Thoracic aorta (tissue), 2 donors: ENCODE data around the gene LETMD1. TPM values are rescaled to one million over a fixed set of nuclear protein-coding genes. Genes with fewer than 3 reads are reported as not detected.

Source experiments
- ATAC-seq: fragments of 150-250 bp; one replicate; pipeline ENCODE4 v1.8.0; 2017; ENCODE audit warnings: low read depth; ENCODE audit not compliant: insufficient number of reproducible peaks, low FRiP score
- DNase-seq: peaks from one replicate; pipeline ENCODE4 v3.0.0-alpha.2; 2020; ENCODE audit warnings: low spot score
- H3K27ac ChIP-seq, 2 donors: fragments of 200-600 bp; sonication (generic); 1 replicate in 1 of 2; 2 replicates in 1 of 2; pipeline ENCODE4 v1.5.1; 2016; ENCODE audit warnings: mild to moderate bottlenecking in 2 of 2, moderate library complexity in 2 of 2
- H3K27me3 ChIP-seq: fragments of 200-600 bp; sonication (generic); replicated peaks from 2 replicates; pipeline ENCODE4 v1.6.0; 2016; ENCODE audit warnings: mild to moderate bottlenecking; ENCODE audit not compliant: insufficient read depth
- H3K36me3 ChIP-seq: fragments of 200-600 bp; sonication (generic); one replicate; pipeline ENCODE4 v1.5.1; 2016
- H3K4me1 ChIP-seq, 2 donors: fragments of 200-600 bp; sonication (generic); 1 replicate in 1 of 2; 2 replicates in 1 of 2; pipeline versions ENCODE4 v1.5.1 to v1.6.0; 2016; ENCODE audit warnings: low read depth in 2 of 2, mild to moderate bottlenecking in 1 of 2; ENCODE audit not compliant: control insufficient read depth in 1 of 2
- H3K4me3 ChIP-seq: fragments of 200-600 bp; sonication (generic); 2 replicates; pipeline ENCODE4 v1.5.1; 2016; ENCODE audit warnings: mild to moderate bottlenecking
- H3K9me3 ChIP-seq: fragments of 200-600 bp; sonication (generic); 2 replicates; pipeline ENCODE4 v1.5.1; 2016
- total RNA-seq, 2 donors: library from RNA; depleted of rRNA; stranded (reverse); fragments of >200 nt; gene quantifications; one replicate each; pipeline versions ENCODE4 v1.1.0 to v1.2.3, GENCODE V29; 2016
- TF ChIP-seq, protein P1 (sequence below): fragments of 200-600 bp; sonication (generic); IDR thresholded peaks from one replicate; pipeline ENCODE4 v1.5.1; 2019; ENCODE audit warnings: antibody characterized with exemption

The LETMD1 gene
- total RNA-seq, 2 donors from 2014 or later, result 42.4 to 52.1 TPM

DNA sequence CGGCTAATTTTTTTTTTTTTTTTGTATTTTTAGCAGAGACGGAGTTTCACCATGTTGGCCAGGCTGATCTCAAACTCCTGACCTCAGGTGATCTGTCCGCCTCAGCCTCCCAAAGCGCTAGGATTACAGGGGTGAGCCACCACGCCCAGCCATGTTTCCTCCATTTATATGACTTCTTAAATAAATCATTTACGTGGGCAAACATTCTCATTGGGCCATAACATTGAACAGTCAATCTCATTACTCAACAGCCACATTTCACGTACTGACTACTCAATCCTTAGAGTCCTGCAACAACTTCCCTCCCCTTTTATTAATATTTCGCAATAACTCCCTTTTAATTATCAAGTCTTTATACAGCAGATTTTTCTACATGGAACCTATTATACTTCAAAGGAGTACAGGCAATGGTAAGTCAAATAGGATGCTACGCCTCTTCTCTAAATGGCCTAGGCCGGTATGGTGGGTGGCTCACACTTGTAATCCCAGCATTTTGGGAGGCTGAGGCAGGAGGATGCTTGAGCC is 42.6 kb downstream of the LETMD1 start:
- DNase-seq (no peak), ATAC-seq (no peak)
- TF ChIP-seq, protein P1, sequence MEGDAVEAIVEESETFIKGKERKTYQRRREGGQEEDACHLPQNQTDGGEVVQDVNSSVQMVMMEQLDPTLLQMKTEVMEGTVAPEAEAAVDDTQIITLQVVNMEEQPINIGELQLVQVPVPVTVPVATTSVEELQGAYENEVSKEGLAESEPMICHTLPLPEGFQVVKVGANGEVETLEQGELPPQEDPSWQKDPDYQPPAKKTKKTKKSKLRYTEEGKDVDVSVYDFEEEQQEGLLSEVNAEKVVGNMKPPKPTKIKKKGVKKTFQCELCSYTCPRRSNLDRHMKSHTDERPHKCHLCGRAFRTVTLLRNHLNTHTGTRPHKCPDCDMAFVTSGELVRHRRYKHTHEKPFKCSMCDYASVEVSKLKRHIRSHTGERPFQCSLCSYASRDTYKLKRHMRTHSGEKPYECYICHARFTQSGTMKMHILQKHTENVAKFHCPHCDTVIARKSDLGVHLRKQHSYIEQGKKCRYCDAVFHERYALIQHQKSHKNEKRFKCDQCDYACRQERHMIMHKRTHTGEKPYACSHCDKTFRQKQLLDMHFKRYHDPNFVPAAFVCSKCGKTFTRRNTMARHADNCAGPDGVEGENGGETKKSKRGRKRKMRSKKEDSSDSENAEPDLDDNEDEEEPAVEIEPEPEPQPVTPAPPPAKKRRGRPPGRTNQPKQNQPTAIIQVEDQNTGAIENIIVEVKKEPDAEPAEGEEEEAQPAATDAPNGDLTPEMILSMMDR, result no peak
- Histone ChIP-seq H3K9me3 (no peaks in the 10 kb centered on the region), H3K27me3 (no peaks in the 10 kb centered on the region), H3K4me3 (no peak overlapping the region), H3K4me1 (no peaks in the 10 kb centered on the region), H3K27ac (no peak overlapping the region), H3K36me3 (peaks cover 9% of the 10 kb centered on the region)

DNA sequence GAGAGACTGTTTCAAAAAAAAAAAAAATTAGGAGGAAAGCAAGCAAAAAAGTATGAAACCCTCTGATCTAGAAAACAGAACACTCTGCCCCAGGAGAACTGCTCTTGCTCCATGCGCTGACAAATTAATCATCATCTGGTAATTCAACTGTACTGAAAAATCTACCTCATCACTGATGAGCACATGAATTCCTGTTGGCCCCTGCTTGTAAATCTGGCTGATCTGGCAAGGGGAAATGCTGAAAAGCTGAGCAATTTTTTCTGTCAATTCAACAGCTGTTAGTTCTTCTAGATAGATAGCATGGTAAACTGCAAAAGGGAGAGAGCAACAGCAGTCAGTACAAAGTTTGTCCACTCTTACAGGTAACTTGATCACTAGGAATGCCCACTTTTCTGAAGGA is 50.5 kb downstream of the LETMD1 start:
- Histone ChIP-seq H3K9me3 (no peaks in the 10 kb centered on the region), H3K27me3 (no peaks in the 10 kb centered on the region), H3K27ac (no peak overlapping the region), H3K36me3 (peaks cover 50% of the 10 kb centered on the region), H3K4me3 (no peak overlapping the region), H3K4me1 (no peaks in the 10 kb centered on the region)
- ATAC-seq, result no peak
- no peak for DNase-seq
- TF ChIP-seq, protein P1, result no peak

DNA sequence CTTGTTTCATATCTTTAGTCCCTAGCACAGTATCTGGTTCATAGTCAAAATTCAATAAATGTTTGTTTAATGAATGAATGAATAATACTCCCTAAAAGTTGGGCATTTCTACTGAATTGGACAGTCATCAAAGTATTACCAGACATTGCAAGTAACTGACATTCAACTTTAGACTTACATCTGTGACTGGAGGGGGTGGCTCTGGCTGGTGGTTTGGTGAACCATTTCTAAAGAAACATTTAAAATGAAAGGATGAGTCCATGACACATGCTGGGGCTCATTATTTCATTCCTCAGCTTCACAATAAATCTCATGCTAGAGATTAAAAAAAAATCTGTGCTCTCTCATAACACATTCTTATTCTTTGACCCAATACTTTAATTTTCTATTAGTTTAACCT is 55.9 kb downstream of the LETMD1 start:
- Histone ChIP-seq H3K9me3 (no peaks in the 10 kb centered on the region), H3K36me3 (peaks cover 50% of the 10 kb centered on the region), H3K4me3 (no peak overlapping the region), H3K4me1 (no peaks in the 10 kb centered on the region), H3K27me3 (no peaks in the 10 kb centered on the region), H3K27ac (no peak overlapping the region)
- TF ChIP-seq, protein P1, result no peak
- ATAC-seq (no peak), DNase-seq (no peak)

DNA sequence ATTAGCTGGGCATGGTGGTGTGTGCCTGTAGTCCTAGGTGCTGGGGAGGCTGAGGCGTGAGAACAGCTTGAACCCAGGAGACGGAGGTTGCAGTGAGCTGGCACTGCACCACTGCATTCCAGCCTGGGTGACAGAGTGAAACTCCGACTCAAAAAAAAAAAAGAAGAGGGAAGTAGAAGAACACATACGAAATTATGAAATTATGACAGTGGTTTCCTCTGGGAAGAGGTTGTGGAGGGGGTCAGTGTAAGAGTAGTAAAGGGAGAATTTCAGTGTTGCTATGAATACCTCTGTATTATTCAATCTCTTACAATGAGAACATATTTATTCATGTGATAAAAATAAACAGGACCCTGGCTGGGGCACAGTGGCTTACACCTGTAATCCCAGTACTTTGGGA is 60.0 kb downstream of the LETMD1 start:
- H3K27me3 ChIP-seq, result no peaks in the 10 kb centered on the region
- DNase-seq (no peak), ATAC-seq (no peak)
- no peaks in the 10 kb centered on the region for H3K9me3 ChIP-seq
- H3K36me3 ChIP-seq, result peaks cover 36% of the 10 kb centered on the region
- TF ChIP-seq, protein P1, result no peak
- H3K4me1 ChIP-seq, result no peaks in the 10 kb centered on the region
- H3K4me3 ChIP-seq, result no peak overlapping the region
- H3K27ac ChIP-seq, result no peak overlapping the region

Other genes with a start within 250 kb of the LETMD1 start
- gene TMPRSS12, start 205.4 kb upstream of the LETMD1 start, total RNA-seq, result not detected
- not detected for gene HIGD1C, start 95.8 kb upstream of the LETMD1 start, total RNA-seq
- 10 to 100 TPM; 61.6 to 82.3 TPM for gene SLC11A2, start 21.9 kb upstream of the LETMD1 start, total RNA-seq
- 10 to 100 TPM; 30.9 to 43.4 TPM for gene CSRNP2, start 35.3 kb downstream of the LETMD1 start, total RNA-seq
- gene TFCP2, start 124.8 kb downstream of the LETMD1 start, total RNA-seq, result 10 to 100 TPM; 10.6 to 18.1 TPM
- 10 to 100 TPM; 14.5 to 17.1 TPM for gene POU6F1, start 169.7 kb downstream of the LETMD1 start, total RNA-seq
- gene DAZAP2, start 190.5 kb downstream of the LETMD1 start, total RNA-seq, result 100 to 1,000 TPM; 208 to 344 TPM
- 1 to 10 TPM; 7.6 to 7.8 TPM for gene SMAGP, start 222.1 kb downstream of the LETMD1 start, total RNA-seq